ENCODE results near the gene CYP2D6. TPM values are rescaled to one million over a fixed set of nuclear protein-coding genes. Genes with fewer than 3 reads are reported as not detected.
A peak's percentile ranks its signal among the peaks of the same experiment; 100 is the strongest.
"Not testable (repeated sequence)": the region's sequence is repeated elsewhere in the genome, so short reads cannot be mapped to it uniquely, and the experiment has no call there.

The CYP2D6 gene
- total RNA-seq, 2 donors from 2014 or later = 6.6 to 6.8 TPM

- Mint-ChIP-seq H3K4me1 (ENCODE audit: low read depth) (peaks cover 17% of the 10 kb centered on the region), H3K36me3 (ENCODE audit: insufficient read depth in 2 of 2) (peaks cover 12 to 13% of the 10 kb centered on the region in 2 donors)
- H3K27me3 Mint-ChIP-seq (ENCODE audit: low read depth); DNase-seq; H3K27ac Mint-ChIP-seq; ATAC-seq (replicated peaks in 1 of 2); H3K9me3 Mint-ChIP-seq; H3K4me3 Mint-ChIP-seq: not testable (repeated sequence)
These were observed 15.2 kb downstream of the CYP2D6 start for GRCh38 chr22:42115420-42115830.

GRCh38 chr22:42114721-42115120 is 15.9 kb downstream of the CYP2D6 start:
- no peak overlapping the region for H3K4me3 Mint-ChIP-seq
- H3K27ac Mint-ChIP-seq = no peak overlapping the region
- peaks cover 10% of the 10 kb centered on the region for H3K4me1 Mint-ChIP-seq (ENCODE audit: low read depth)
- H3K9me3 Mint-ChIP-seq = peaks cover 2 to 7% of the 10 kb centered on the region in 2 donors
- DNase-seq = no peak
- peaks cover 12 to 13% of the 10 kb centered on the region in 2 donors for H3K36me3 Mint-ChIP-seq (ENCODE audit: insufficient read depth in 2 of 2)
- no peaks in the 10 kb centered on the region for H3K27me3 Mint-ChIP-seq (ENCODE audit: low read depth)
- no peak for ATAC-seq (replicated peaks in 1 of 2)

GRCh38 chr22:42112793-42113192 is 17.8 kb downstream of the CYP2D6 start:
- not testable (repeated sequence) for H3K27ac Mint-ChIP-seq; ATAC-seq (replicated peaks in 1 of 2)

DNA sequence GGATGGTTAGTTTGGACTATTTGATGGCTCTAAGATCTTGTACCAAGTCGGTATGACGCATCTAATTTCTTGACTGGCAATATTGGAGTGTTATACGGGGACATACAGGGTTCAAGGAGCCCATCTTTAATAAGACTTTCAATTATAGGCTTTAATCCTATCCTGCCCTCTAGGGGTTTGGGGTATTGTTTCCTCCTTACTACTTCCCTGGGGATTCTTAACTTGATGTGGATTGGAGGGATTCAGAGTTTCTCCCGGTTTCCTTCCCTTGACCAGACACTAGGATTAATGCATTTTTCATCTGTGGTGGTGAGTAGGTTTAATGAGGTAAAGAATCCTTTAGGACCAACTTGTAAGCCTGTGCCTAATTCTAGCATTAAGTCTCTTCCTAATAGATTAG is 18.8 kb downstream of the CYP2D6 start:
- DNase-seq (no peak), ATAC-seq (replicated peaks in 1 of 2) (no peak)
- Mint-ChIP-seq H3K9me3 (peaks cover 2 to 7% of the 10 kb centered on the region in 2 donors), H3K4me1 (ENCODE audit: low read depth) (no peaks in the 10 kb centered on the region), H3K27me3 (ENCODE audit: low read depth) (no peaks in the 10 kb centered on the region), H3K36me3 (ENCODE audit: insufficient read depth in 2 of 2) (peaks cover 12 to 13% of the 10 kb centered on the region in 2 donors), H3K4me3 (no peak overlapping the region), H3K27ac (no peak overlapping the region)

More at GRCh38 chr22:42112793-42113192, 17.8 kb downstream of the CYP2D6 start:
- H3K4me3 Mint-ChIP-seq; DNase-seq; H3K9me3 Mint-ChIP-seq; H3K27me3 Mint-ChIP-seq (ENCODE audit: low read depth); H3K4me1 Mint-ChIP-seq (ENCODE audit: low read depth): not testable (repeated sequence)
- peaks cover 12 to 13% of the 10 kb centered on the region in 2 donors for H3K36me3 Mint-ChIP-seq (ENCODE audit: insufficient read depth in 2 of 2)

DNA sequence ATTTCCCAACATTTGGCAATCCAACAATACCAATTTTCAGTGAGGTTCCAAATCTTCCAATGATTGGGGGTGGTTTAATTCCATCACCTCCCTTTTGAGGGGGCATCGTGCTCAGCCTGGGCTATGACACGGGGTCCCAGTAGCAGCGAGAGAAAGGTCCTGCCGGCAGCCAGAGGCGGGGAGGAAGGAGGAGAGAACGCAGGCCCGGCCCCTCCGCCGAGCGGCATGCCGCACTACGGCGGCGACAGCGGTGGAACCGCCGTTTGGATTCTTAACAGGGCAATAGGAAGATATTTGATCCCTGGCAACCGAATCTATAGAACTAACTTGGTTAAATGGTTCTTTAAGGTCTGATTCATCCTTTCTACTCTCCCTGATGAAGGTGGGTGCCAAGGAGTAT is 21.8 kb downstream of the CYP2D6 start:
- Mint-ChIP-seq H3K27ac (no peak overlapping the region), H3K4me1 (ENCODE audit: low read depth) (no peaks in the 10 kb centered on the region), H3K9me3 (peaks cover 8 to 10% of the 10 kb centered on the region in 2 donors), H3K36me3 (ENCODE audit: insufficient read depth in 2 of 2) (peaks cover 5 to 13% of the 10 kb centered on the region in 2 donors), H3K27me3 (ENCODE audit: low read depth) (no peaks in the 10 kb centered on the region), H3K4me3 (no peak overlapping the region)
- DNase-seq = no peak
- no peak for ATAC-seq (replicated peaks in 1 of 2)

GRCh38 chr22:42104332-42104860 is 26.2 kb downstream of the CYP2D6 start:
- not testable (repeated sequence) for H3K4me1 Mint-ChIP-seq (ENCODE audit: low read depth); H3K27me3 Mint-ChIP-seq (ENCODE audit: low read depth); DNase-seq; H3K27ac Mint-ChIP-seq; H3K4me3 Mint-ChIP-seq; ATAC-seq (replicated peaks in 1 of 2)
- H3K36me3 Mint-ChIP-seq (ENCODE audit: insufficient read depth in 2 of 2) = peaks cover 14 to 34% of the 10 kb centered on the region in 2 donors
- peaks cover 13% of the 10 kb centered on the region in 2 donors for H3K9me3 Mint-ChIP-seq

DNA sequence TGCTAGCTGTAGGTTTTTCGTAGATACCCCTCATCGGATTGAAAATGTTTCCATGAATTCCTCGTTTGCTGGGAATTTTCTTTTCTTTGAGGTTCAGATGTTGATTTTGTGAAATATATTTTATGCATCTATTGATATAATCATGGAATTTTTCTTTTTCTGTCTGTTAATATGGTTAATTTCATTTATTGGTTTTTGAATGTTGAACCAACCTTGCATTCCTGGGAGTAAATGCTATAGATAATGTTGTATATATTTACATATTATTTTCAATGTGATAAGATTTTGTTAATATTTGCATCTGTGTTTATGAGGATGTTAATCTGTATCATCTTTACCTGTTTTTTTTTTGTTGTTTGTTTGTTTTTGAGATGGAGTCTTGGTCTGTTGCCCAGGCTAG is 29.4 kb downstream of the CYP2D6 start:
- DNase-seq (no peak), ATAC-seq (replicated peaks in 1 of 2) (no peak)
- Mint-ChIP-seq H3K27ac (no peak overlapping the region), H3K9me3 (peaks cover 14% of the 10 kb centered on the region in 2 donors), H3K4me1 (ENCODE audit: low read depth) (no peaks in the 10 kb centered on the region), H3K27me3 (ENCODE audit: low read depth) (no peaks in the 10 kb centered on the region), H3K4me3 (no peak overlapping the region), H3K36me3 (ENCODE audit: insufficient read depth in 2 of 2) (peaks cover 15 to 41% of the 10 kb centered on the region in 2 donors)

DNA sequence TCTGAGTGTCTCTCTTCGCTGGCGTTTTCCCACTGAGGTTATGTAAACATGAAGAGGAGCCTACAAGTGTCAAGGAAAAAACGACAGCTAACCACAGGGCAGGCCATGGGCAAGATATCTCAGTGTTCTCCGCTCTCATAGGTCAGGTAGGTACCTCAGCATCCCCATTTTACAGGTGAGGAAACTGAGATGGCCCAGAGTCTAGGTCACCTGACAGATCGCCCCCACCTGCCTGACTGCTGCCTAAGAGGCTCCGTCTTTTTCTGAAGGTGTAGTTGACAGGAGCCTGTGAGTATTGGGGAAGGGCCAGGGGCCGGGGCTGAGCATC is 39.2 kb downstream of the CYP2D6 start:
- Mint-ChIP-seq H3K36me3 (ENCODE audit: insufficient read depth in 2 of 2) (peaks cover 9 to 21% of the 10 kb centered on the region in 2 donors), H3K9me3 (no peaks in the 10 kb centered on the region), H3K27ac (peak overlapping the region; percentile 98), H3K4me1 (ENCODE audit: low read depth) (peaks cover 26% of the 10 kb centered on the region), H3K4me3 (peak overlapping the region; percentile 94 to 99), H3K27me3 (ENCODE audit: low read depth) (no peaks in the 10 kb centered on the region)
- no peak for ATAC-seq (replicated peaks in 1 of 2)
- no peak for DNase-seq

DNA sequence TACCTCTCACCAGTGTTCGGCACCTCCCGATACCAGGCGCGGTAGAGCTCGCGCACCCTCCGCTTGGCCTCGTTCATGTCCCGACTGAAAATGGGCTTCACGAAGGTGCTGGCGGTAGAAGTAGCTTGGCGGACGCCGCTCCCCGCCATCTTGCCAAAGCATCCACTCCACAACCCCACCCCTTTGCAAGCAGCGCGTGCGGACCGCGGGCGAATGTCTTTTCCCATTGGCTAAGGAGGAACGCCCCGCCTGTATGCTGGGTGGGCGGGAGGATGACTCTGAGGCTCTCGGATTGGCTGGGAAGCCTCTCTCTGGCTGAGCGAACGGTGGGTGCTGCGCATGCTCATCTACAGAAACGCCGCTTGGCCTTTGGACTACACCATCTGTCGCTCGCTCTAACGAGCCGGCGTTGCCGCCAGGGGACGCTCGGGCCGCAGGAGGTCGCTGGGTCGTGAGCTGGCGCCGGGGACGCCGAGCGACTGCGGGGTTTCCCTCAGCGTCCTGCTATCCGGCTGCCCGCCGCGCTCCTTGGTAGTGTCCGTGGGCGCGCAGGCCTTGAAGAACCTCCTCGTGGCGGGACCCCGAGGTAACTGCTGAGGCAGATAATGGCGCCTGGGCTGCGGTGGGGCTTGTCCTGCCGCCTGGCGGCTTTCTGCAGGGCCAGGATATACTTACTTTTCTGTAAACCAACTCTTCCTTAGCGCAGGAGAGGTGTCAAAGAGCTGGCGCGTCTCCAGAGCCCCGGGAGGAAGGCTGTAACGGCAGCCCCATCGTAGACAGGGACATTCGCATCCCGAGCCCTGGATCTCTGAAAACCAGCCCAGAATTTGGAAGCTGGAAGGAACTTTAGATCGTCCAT is 39.8 kb downstream of the CYP2D6 start, which contains the start of gene NDUFA6:
TSS of gene NDUFA6 (minus strand) at position 177 of the 859 bp plus-strand sequence. CDS start at position 149, 28 bp downstream.
- Mint-ChIP-seq H3K4me1 (ENCODE audit: low read depth) (peaks cover 26% of the 10 kb centered on the region), H3K4me3 (peak within 1 kb of the TSS; percentile 94 to 99), H3K27ac (peak within 1 kb of the TSS; percentile 98), H3K9me3 (no peaks in the 10 kb centered on the region), H3K36me3 (ENCODE audit: insufficient read depth in 2 of 2) (peaks cover 12 to 26% of the 10 kb centered on the region in 2 donors), H3K27me3 (ENCODE audit: low read depth) (no peaks in the 10 kb centered on the region)
- ATAC-seq (replicated peaks in 1 of 2) = peak; percentile 95
- peak; percentile 97 to 99 for DNase-seq

DNA sequence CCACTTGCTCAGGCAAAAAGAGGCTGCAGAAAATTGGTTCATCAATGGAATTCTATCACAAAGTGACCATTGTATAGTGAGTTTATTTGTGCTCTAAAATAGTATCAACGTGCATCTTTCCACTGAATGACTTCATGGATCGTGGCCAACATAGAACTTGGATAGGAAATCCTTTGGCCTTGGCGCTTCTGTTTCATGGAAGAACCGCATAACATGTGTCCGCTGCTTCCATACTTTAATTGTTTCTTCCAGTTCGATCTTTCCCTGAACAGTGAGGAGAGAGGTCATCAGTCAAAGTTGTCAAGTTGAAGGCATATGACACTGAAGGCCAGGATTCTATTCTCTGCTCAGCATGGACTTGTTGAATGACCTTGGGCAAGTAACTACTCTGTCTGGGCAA is 44.6 kb downstream of the CYP2D6 start:
- no peak overlapping the region for H3K4me3 Mint-ChIP-seq
- H3K9me3 Mint-ChIP-seq = no peaks in the 10 kb centered on the region
- H3K36me3 Mint-ChIP-seq (ENCODE audit: insufficient read depth in 2 of 2) = peaks cover 18 to 49% of the 10 kb centered on the region in 2 donors
- peaks cover 33% of the 10 kb centered on the region for H3K4me1 Mint-ChIP-seq (ENCODE audit: low read depth)
- DNase-seq (no peak), ATAC-seq (replicated peaks in 1 of 2) (no peak)
- H3K27me3 Mint-ChIP-seq (ENCODE audit: low read depth) = no peaks in the 10 kb centered on the region
- H3K27ac Mint-ChIP-seq = no peak overlapping the region

GRCh38 chr22:42084874-42085273 is 45.7 kb downstream of the CYP2D6 start:
- Mint-ChIP-seq H3K4me3 (no peak overlapping the region), H3K27ac (no peak overlapping the region), H3K4me1 (ENCODE audit: low read depth) (peaks cover 36% of the 10 kb centered on the region), H3K9me3 (no peaks in the 10 kb centered on the region), H3K27me3 (ENCODE audit: low read depth) (no peaks in the 10 kb centered on the region), H3K36me3 (ENCODE audit: insufficient read depth in 2 of 2) (peaks cover 14 to 43% of the 10 kb centered on the region in 2 donors)
- DNase-seq (no peak), ATAC-seq (replicated peaks in 1 of 2) (no peak)

DNA sequence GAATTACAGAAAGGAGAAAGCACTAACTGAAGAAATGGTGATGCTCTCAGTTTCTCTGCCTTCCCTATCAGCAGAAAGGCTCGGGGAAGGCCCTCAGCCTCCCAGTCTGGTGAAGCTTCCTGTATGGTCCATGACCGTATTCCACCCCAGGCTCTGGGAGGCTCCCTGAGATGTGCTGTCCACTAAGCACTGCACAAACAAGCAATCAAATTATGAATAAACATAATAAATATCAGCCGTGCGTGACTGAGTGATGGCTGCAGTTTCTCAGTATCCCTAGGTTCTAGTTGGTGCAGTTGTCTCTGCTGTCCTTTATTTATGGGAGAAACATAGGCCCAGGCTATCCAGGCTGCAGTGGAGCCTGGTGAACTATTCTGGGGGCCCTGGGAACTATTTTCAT is 47.5 kb downstream of the CYP2D6 start:
- H3K4me1 Mint-ChIP-seq (ENCODE audit: low read depth) = peaks cover 31% of the 10 kb centered on the region
- ATAC-seq (replicated peaks in 1 of 2) (no peak), DNase-seq (no peak)
- H3K36me3 Mint-ChIP-seq (ENCODE audit: insufficient read depth in 2 of 2) = peaks cover 10 to 33% of the 10 kb centered on the region in 2 donors
- H3K9me3 Mint-ChIP-seq = no peaks in the 10 kb centered on the region
- no peak overlapping the region for H3K27ac Mint-ChIP-seq
- H3K4me3 Mint-ChIP-seq = no peak overlapping the region
- H3K27me3 Mint-ChIP-seq (ENCODE audit: low read depth) = no peaks in the 10 kb centered on the region

- ATAC-seq (replicated peaks in 1 of 2) (no peak), DNase-seq (peak in 1 of 2 donors; percentile 25)
- H3K36me3 Mint-ChIP-seq (ENCODE audit: insufficient read depth in 2 of 2) = peaks cover 6 to 20% of the 10 kb centered on the region in 2 donors
- peaks cover 36% of the 10 kb centered on the region for H3K4me1 Mint-ChIP-seq (ENCODE audit: low read depth)
- H3K27me3 Mint-ChIP-seq (ENCODE audit: low read depth) = no peaks in the 10 kb centered on the region
- H3K9me3 Mint-ChIP-seq = no peaks in the 10 kb centered on the region
- peak overlapping the region; percentile 88 for H3K27ac Mint-ChIP-seq
- peak overlapping the region; percentile 97 to 99 for H3K4me3 Mint-ChIP-seq
These were observed 50.3 kb downstream of the CYP2D6 start for GRCh38 chr22:42080287-42080686.

Measured in activated T-cell treated with anti-CD3 and anti-CD28 coated beads, Interleukin-2, amount 50 U/mL, for 72 hours (primary cell).